ENCODE results near the gene RGS9. TPM values are rescaled to one million over a fixed set of nuclear protein-coding genes. Genes with fewer than 3 reads are reported as not detected.
A peak's percentile ranks its signal among the peaks of the same experiment; 100 is the strongest.

The RGS9 gene
- total RNA-seq (1 to 10 TPM; 1.6 to 2.7 TPM), polyA plus RNA-seq (1 to 10 TPM; 1.0 to 4.0 TPM)

DNA sequence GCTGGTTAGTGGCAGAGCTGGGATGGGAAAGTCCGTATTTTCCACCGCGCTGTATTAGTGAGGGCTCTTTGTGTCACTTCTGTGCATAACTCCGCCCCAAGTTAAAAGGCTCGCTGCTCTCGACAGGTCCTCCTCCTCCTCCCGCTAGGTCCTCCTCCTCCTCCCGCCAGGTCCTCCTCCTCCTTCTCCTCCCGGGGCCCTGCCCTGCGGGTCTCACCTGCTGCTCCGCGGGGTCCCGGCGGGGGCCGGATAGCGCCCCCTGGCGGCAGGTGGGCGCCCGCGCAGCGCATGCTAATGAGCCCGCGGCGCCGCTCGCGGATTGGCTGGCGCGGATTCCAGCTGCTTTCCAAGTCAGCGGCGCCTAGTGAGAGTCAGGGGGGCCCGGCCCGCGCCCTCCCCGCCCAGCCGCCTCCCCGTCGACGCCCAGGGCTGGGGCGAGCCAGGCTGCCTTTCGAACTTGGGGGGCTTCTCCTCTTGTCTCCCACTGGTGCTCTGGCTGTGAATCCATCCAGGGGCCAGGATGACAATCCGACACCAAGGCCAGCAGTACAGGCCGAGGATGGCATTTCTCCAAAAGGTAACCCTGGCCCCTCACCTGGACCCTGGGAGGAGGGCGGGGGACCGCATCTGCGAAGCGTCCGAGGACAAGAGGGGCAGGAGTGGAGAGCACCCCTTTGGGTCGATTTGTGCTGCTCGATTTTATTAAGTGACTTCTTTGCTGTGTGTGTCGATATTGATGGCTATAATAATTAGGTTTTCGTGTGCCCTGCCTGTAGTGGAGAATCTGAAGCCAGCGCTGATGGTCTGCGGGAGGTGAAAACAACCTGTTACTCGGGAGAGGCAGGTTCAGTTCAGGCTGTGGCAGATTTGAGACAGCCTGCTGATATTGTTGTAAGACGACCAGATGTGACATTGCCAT lies at the start of gene RGS9:
TSS of gene RGS9 (plus strand) at position 350 of the 919 bp plus-strand sequence. CDS start at position 521, 171 bp downstream.
- H3K4me1 ChIP-seq (ENCODE audit: control insufficient read depth in 4 of 4, insufficient read depth in 4 of 4, low read length in 3 of 4), result peaks cover 2 to 21% (median 4%) of the 10 kb centered on the region in 4 donors
- H3K27ac ChIP-seq (ENCODE audit: low read depth in 1 of 2, low read length in 2 of 2), result peak within 1 kb of the TSS; percentile 18 to 65
- no peaks in the 10 kb centered on the region for H3K27me3 ChIP-seq (ENCODE audit: control insufficient read depth in 4 of 4, insufficient read depth in 4 of 4, low read length in 3 of 4)
- H3K9ac ChIP-seq (ENCODE audit: low read depth in 1 of 2, low read length in 2 of 2), result peak within 1 kb of the TSS in 1 of 2 donors; percentile 22
- no peaks in the 10 kb centered on the region for H3K9me3 ChIP-seq (ENCODE audit: control insufficient read depth in 4 of 4, low read length in 3 of 4)
- no peaks in the 10 kb centered on the region for H3K36me3 ChIP-seq (ENCODE audit: control insufficient read depth in 4 of 4, insufficient read depth in 3 of 4, low read depth in 1 of 4, low read length in 3 of 4)
- TF ChIP-seq HNF4G (IDR thresholded peaks at IDR 0.05) (no peak), HNF4A (conservative IDR thresholded peaks at IDR 0.05) (no peak), YY1 (IDR thresholded peaks at IDR 0.05) (no peak), RAD21 (IDR thresholded peaks at IDR 0.05) (peak; percentile 73 to 80), SP1 (IDR thresholded peaks at IDR 0.05) (no peak)
- TF ChIP-seq, protein P1, sequence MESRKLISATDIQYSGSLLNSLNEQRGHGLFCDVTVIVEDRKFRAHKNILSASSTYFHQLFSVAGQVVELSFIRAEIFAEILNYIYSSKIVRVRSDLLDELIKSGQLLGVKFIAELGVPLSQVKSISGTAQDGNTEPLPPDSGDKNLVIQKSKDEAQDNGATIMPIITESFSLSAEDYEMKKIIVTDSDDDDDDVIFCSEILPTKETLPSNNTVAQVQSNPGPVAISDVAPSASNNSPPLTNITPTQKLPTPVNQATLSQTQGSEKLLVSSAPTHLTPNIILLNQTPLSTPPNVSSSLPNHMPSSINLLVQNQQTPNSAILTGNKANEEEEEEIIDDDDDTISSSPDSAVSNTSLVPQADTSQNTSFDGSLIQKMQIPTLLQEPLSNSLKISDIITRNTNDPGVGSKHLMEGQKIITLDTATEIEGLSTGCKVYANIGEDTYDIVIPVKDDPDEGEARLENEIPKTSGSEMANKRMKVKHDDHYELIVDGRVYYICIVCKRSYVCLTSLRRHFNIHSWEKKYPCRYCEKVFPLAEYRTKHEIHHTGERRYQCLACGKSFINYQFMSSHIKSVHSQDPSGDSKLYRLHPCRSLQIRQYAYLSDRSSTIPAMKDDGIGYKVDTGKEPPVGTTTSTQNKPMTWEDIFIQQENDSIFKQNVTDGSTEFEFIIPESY (IDR thresholded peaks at IDR 0.05), result no peak
- TF ChIP-seq, protein P2, sequence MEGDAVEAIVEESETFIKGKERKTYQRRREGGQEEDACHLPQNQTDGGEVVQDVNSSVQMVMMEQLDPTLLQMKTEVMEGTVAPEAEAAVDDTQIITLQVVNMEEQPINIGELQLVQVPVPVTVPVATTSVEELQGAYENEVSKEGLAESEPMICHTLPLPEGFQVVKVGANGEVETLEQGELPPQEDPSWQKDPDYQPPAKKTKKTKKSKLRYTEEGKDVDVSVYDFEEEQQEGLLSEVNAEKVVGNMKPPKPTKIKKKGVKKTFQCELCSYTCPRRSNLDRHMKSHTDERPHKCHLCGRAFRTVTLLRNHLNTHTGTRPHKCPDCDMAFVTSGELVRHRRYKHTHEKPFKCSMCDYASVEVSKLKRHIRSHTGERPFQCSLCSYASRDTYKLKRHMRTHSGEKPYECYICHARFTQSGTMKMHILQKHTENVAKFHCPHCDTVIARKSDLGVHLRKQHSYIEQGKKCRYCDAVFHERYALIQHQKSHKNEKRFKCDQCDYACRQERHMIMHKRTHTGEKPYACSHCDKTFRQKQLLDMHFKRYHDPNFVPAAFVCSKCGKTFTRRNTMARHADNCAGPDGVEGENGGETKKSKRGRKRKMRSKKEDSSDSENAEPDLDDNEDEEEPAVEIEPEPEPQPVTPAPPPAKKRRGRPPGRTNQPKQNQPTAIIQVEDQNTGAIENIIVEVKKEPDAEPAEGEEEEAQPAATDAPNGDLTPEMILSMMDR (IDR thresholded peaks at IDR 0.05; ENCODE audit: low read depth, low read length, missing input control), result peak; percentile 94
- peak within 1 kb of the TSS; percentile 37 to 56 (median 43) for H3K4me3 ChIP-seq (ENCODE audit: low read depth in 1 of 3, low read length in 3 of 3)
- DNase-seq (ENCODE audit: low spot score), result peak; percentile 88
- 5% methylated on average over 56 of the region's 56 CpGs for WGBS

DNA sequence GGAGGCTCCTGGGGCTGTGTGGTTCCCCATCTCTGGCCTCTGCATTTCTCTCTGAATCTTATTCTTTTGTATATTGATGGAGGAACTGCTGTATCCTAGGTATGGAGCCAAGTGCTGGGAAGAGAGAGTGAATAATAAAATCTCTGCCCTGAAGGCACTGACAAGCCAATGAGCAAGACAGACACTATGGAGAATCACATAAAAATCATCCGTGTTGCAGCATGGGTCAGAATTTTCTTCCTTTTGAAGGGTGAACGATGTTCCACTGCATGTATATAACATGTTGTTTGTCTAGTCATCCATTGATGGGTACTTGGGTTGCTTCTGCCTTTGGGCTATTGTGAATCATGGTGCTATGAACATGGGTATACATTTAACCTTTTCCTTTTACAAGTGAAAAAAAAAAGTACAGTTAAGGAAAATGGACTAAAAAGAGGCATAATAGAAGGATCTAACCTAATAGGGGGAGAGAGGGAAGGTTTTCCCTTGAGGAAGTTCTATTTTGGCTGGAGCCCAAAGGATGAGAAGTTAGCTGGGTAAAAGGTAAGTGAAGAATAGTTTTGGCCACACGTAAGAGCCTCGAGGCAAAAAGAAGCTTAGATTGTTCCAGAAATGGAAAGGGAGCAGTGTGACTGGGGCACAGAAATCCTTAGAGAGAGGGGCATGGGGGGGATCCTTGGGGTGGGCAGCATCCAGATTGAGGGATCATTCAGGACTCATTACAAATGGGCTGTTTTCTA lies 48.4 kb upstream of the RGS9 start:
- TF ChIP-seq, protein P3, sequence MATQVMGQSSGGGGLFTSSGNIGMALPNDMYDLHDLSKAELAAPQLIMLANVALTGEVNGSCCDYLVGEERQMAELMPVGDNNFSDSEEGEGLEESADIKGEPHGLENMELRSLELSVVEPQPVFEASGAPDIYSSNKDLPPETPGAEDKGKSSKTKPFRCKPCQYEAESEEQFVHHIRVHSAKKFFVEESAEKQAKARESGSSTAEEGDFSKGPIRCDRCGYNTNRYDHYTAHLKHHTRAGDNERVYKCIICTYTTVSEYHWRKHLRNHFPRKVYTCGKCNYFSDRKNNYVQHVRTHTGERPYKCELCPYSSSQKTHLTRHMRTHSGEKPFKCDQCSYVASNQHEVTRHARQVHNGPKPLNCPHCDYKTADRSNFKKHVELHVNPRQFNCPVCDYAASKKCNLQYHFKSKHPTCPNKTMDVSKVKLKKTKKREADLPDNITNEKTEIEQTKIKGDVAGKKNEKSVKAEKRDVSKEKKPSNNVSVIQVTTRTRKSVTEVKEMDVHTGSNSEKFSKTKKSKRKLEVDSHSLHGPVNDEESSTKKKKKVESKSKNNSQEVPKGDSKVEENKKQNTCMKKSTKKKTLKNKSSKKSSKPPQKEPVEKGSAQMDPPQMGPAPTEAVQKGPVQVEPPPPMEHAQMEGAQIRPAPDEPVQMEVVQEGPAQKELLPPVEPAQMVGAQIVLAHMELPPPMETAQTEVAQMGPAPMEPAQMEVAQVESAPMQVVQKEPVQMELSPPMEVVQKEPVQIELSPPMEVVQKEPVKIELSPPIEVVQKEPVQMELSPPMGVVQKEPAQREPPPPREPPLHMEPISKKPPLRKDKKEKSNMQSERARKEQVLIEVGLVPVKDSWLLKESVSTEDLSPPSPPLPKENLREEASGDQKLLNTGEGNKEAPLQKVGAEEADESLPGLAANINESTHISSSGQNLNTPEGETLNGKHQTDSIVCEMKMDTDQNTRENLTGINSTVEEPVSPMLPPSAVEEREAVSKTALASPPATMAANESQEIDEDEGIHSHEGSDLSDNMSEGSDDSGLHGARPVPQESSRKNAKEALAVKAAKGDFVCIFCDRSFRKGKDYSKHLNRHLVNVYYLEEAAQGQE (IDR thresholded peaks at IDR 0.05), result no peak
- TF ChIP-seq, protein P4, sequence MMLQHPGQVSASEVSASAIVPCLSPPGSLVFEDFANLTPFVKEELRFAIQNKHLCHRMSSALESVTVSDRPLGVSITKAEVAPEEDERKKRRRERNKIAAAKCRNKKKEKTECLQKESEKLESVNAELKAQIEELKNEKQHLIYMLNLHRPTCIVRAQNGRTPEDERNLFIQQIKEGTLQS (IDR thresholded peaks at IDR 0.05), result no peak
- TF ChIP-seq HNF4G (IDR thresholded peaks at IDR 0.05), result no peak
- no peak for TF ChIP-seq NR2F2 (IDR thresholded peaks at IDR 0.05)
- no peak for TF ChIP-seq HNF4A (conservative IDR thresholded peaks at IDR 0.05)
- TF ChIP-seq EGR1 (IDR thresholded peaks at IDR 0.05; ENCODE audit: low read depth in 2 of 2), result no peak
- TF ChIP-seq TAF1 (conservative IDR thresholded peaks at IDR 0.05), result no peak
- no peaks in the 10 kb centered on the region for H3K36me3 ChIP-seq (ENCODE audit: control insufficient read depth in 4 of 4, insufficient read depth in 3 of 4, low read depth in 1 of 4, low read length in 3 of 4)
- H3K9ac ChIP-seq (ENCODE audit: low read depth in 1 of 2, low read length in 2 of 2), result no peak overlapping the region
- H3K4me1 ChIP-seq (ENCODE audit: control insufficient read depth in 4 of 4, insufficient read depth in 4 of 4, low read length in 3 of 4), result peaks cover 0 to 5% (median 0%) of the 10 kb centered on the region in 4 donors
- H3K27ac ChIP-seq (ENCODE audit: low read depth in 1 of 2, low read length in 2 of 2), result no peak overlapping the region
- H3K4me3 ChIP-seq (ENCODE audit: low read depth in 1 of 3, low read length in 3 of 3), result no peak overlapping the region
- DNase-seq (ENCODE audit: low spot score), result no peak
- 72% methylated on average over 4 of the region's 4 CpGs for WGBS
- H3K27me3 ChIP-seq (ENCODE audit: control insufficient read depth in 4 of 4, insufficient read depth in 4 of 4, low read length in 3 of 4), result no peaks in the 10 kb centered on the region
- no peaks in the 10 kb centered on the region for H3K9me3 ChIP-seq (ENCODE audit: control insufficient read depth in 4 of 4, low read length in 3 of 4)

All from liver (tissue), 9 donors.